ELR (cell line): ENCODE data around the gene ABCC5.

Experiments
- DNase-seq: peaks from one replicate; pipeline ENCODE4 v3.0.0-alpha.2; 2015; ENCODE audit warnings: low read depth

ABCC5 gene

GRCh38 chr3:183975981-183976662, 41.6 kb downstream of the ABCC5 start:
- peak; percentile 48 for DNase-seq

GRCh38 chr3:183968666-183969245, 48.9 kb downstream of the ABCC5 start:
- no peak for DNase-seq

- DNase-seq, result no peak
Measured at GRCh38 chr3:183967693-183968092, 50.0 kb downstream of the ABCC5 start.

GRCh38 chr3:183966361-183966791, 51.3 kb downstream of the ABCC5 start:
- DNase-seq, result no peak

- DNase-seq, result no peak
Measured at GRCh38 chr3:183962807-183963206, 54.9 kb downstream of the ABCC5 start.

GRCh38 chr3:183959214-183959613, 58.5 kb downstream of the ABCC5 start:
- no peak for DNase-seq

GRCh38 chr3:183958775-183959174, 58.9 kb downstream of the ABCC5 start:
- DNase-seq, result no peak

GRCh38 chr3:183958226-183958625, 59.5 kb downstream of the ABCC5 start:
- DNase-seq, result no peak

- DNase-seq, result no peak
Measured at GRCh38 chr3:183954875-183955274, 62.8 kb downstream of the ABCC5 start.

- DNase-seq, result no peak
Measured at GRCh38 chr3:183953471-183954070, 64.1 kb downstream of the ABCC5 start.

GRCh38 chr3:183951459-183951858, 66.2 kb downstream of the ABCC5 start:
- no peak for DNase-seq

GRCh38 chr3:183949690-183950089, 68.0 kb downstream of the ABCC5 start:
- DNase-seq, result no peak

- no peak for DNase-seq
Measured at GRCh38 chr3:183946037-183946436, 71.6 kb downstream of the ABCC5 start.

- DNase-seq, result no peak
Measured at GRCh38 chr3:183944775-183945174, 72.9 kb downstream of the ABCC5 start.

- DNase-seq, result no peak
Measured at GRCh38 chr3:183943739-183944138, 73.9 kb downstream of the ABCC5 start.

- DNase-seq, result no peak
Measured at GRCh38 chr3:183941216-183941615, 76.5 kb downstream of the ABCC5 start.

GRCh38 chr3:183937601-183938286, 79.9 kb downstream of the ABCC5 start:
- DNase-seq, result peak; percentile 52

GRCh38 chr3:183933160-183933559, 84.5 kb downstream of the ABCC5 start:
- DNase-seq, result no peak

- no peak for DNase-seq
Measured at GRCh38 chr3:183931881-183932280, 85.8 kb downstream of the ABCC5 start.

- DNase-seq, result no peak
Measured at GRCh38 chr3:183930086-183930485, 87.6 kb downstream of the ABCC5 start.

- DNase-seq, result no peak
Measured at GRCh38 chr3:183927059-183927458, 90.6 kb downstream of the ABCC5 start.

GRCh38 chr3:183924956-183925355, 92.7 kb downstream of the ABCC5 start:
- peak; percentile 51 for DNase-seq

- DNase-seq, result no peak
Measured at GRCh38 chr3:183924543-183924942, 93.1 kb downstream of the ABCC5 start.
